Endodermal cell (in vitro differentiated cells): ENCODE data around the gene TRIM38. TPM values are rescaled to one million over a fixed set of nuclear protein-coding genes. Genes with fewer than 3 reads are reported as not detected.

Experiments
- DNase-seq: peaks from one replicate; pipeline ENCODE4 v3.0.0-alpha.2; 2017
- H3K27ac ChIP-seq: 2 replicates; pipeline ENCODE4 v1.5.1; 2013; ENCODE audit warnings: mild to moderate bottlenecking, low read depth, low read length, moderate library complexity
- H3K27me3 ChIP-seq: 2 replicates; pipeline ENCODE4 v1.6.1; 2013; ENCODE audit warnings: mild to moderate bottlenecking, low read length, moderate library complexity; ENCODE audit not compliant: insufficient read depth, control insufficient read depth, poor library complexity, severe bottlenecking
- H3K36me3 ChIP-seq: 2 replicates; pipeline ENCODE4 v1.7.0; 2013; ENCODE audit warnings: mild to moderate bottlenecking, low read length, moderate library complexity; ENCODE audit not compliant: control insufficient read depth, insufficient read depth
- H3K4me1 ChIP-seq: one replicate; pipeline ENCODE4 v1.7.0; 2013; ENCODE audit warnings: low read length; ENCODE audit not compliant: control insufficient read depth, insufficient read depth
- H3K4me3 ChIP-seq: 2 replicates; pipeline ENCODE4 v1.5.1; 2013; ENCODE audit warnings: mild to moderate bottlenecking, low read length, moderate library complexity
- H3K9ac ChIP-seq: 2 replicates; pipeline ENCODE4 v1.6.1; 2013; ENCODE audit warnings: mild to moderate bottlenecking, low read length, moderate library complexity; ENCODE audit not compliant: poor library complexity, severe bottlenecking; ENCODE audit errors: extremely low read depth
- H3K9me3 ChIP-seq: 2 replicates; pipeline ENCODE4 v1.6.1; 2013; ENCODE audit warnings: mild to moderate bottlenecking, low read length, moderate library complexity; ENCODE audit not compliant: control insufficient read depth
- H3K27ac Mint-ChIP-seq: 2 replicates; pipeline ENCODE4 v1.8.0; 2020; ENCODE audit warnings: mixed read lengths
- H3K27me3 Mint-ChIP-seq: 2 replicates; pipeline ENCODE4 v1.8.0; 2021; ENCODE audit warnings: mild to moderate bottlenecking, mixed read lengths; ENCODE audit not compliant: insufficient read depth
- H3K36me3 Mint-ChIP-seq: 2 replicates; pipeline ENCODE4 v1.8.0; 2020; ENCODE audit warnings: low read depth, mixed read lengths
- H3K4me1 Mint-ChIP-seq: 2 replicates; pipeline ENCODE4 v1.8.0; 2020; ENCODE audit warnings: mixed read lengths
- H3K4me3 Mint-ChIP-seq: 2 replicates; pipeline ENCODE4 v1.8.0; 2020; ENCODE audit warnings: mild to moderate bottlenecking, moderate library complexity, mixed read lengths
- H3K9me3 Mint-ChIP-seq: 2 replicates; pipeline ENCODE4 v1.8.0; 2020; ENCODE audit warnings: mild to moderate bottlenecking, mixed read lengths
- CTCF ChIP-seq: fragments of 200-600 bp; sonication (generic); conservative IDR thresholded peaks from 2 replicates; pipeline ENCODE4 v1.5.0; 2021; ENCODE audit warnings: antibody characterized with exemption, mild to moderate bottlenecking
- WGBS, 2 experiments: methylation state at CpG; one replicate each; pipeline versions ENCODE4 v1.1.5 to v1.1.7; 2013; ENCODE audit warnings: missing lambda C conversion rate in 2 of 2, mixed read lengths in 1 of 2; ENCODE audit not compliant: insufficient coverage in 1 of 2, insufficient read length in 1 of 2; 5-methylcytosine and 5-hydroxymethylcytosine counted together
- total RNA-seq, 2 donors: library from RNA; stranded (reverse); fragmentation: NEBNext Ultra II Directional in 1 of 2; extraction: Animal tissue kit (Norgen Biotek cat#: 25700) in 1 of 2; gene quantifications; 2 replicates in 1 of 2; 3 replicates in 1 of 2; pipeline ENCODE4 v1.2.1, GENCODE V29; 2021

TRIM38 gene
- total RNA-seq, 2 donors from 2014 or later, result 4.2 to 4.4 TPM

GRCh38 chr6:25963426-25964123 lies 973 bp downstream of the TRIM38 start:
- Mint-ChIP-seq H3K27me3 (no peaks in the 10 kb centered on the region), H3K9me3 (peaks cover 21% of the 10 kb centered on the region), H3K4me1 (peaks cover 22% of the 10 kb centered on the region), H3K4me3 (peak overlapping the region; percentile 61), H3K36me3 (peaks cover 25% of the 10 kb centered on the region), H3K27ac (peak overlapping the region; percentile 65)
- Histone ChIP-seq H3K27ac (no peak overlapping the region), H3K36me3 (no peaks in the 10 kb centered on the region), H3K4me1 (peaks cover 4% of the 10 kb centered on the region), H3K4me3 (no peak overlapping the region), H3K27me3 (no peaks in the 10 kb centered on the region), H3K9me3 (peaks cover 23% of the 10 kb centered on the region), H3K9ac (no peak overlapping the region)
- peak; percentile 51 for DNase-seq
- no peak for TF ChIP-seq CTCF
- WGBS, 2 experiments, result 33 to 53% methylated on average over 1 to 5 of the region's 6 CpGs

GRCh38 chr6:25965058-25965457 lies 2.5 kb downstream of the TRIM38 start:
- no peak overlapping the region for H3K27ac Mint-ChIP-seq
- no peak overlapping the region for H3K4me3 Mint-ChIP-seq
- H3K36me3 Mint-ChIP-seq, result peaks cover 31% of the 10 kb centered on the region
- no peak overlapping the region for H3K27ac ChIP-seq
- H3K27me3 Mint-ChIP-seq, result no peaks in the 10 kb centered on the region
- peaks cover 22% of the 10 kb centered on the region for H3K4me1 Mint-ChIP-seq
- peaks cover 8% of the 10 kb centered on the region for H3K9me3 Mint-ChIP-seq
- no peaks in the 10 kb centered on the region for H3K27me3 ChIP-seq
- H3K9ac ChIP-seq, result no peak overlapping the region
- H3K36me3 ChIP-seq, result no peaks in the 10 kb centered on the region
- TF ChIP-seq CTCF, result no peak
- peaks cover 4% of the 10 kb centered on the region for H3K4me1 ChIP-seq
- DNase-seq, result no peak
- peaks cover 11% of the 10 kb centered on the region for H3K9me3 ChIP-seq
- 84 to 98% methylated on average over 3 to 4 of the region's 4 CpGs for WGBS, 2 experiments
- no peak overlapping the region for H3K4me3 ChIP-seq

- Histone ChIP-seq H3K9ac (no peak overlapping the region), H3K36me3 (no peaks in the 10 kb centered on the region), H3K4me1 (peaks cover 4% of the 10 kb centered on the region), H3K27me3 (no peaks in the 10 kb centered on the region), H3K4me3 (no peak overlapping the region), H3K27ac (no peak overlapping the region), H3K9me3 (no peaks in the 10 kb centered on the region)
- H3K27ac Mint-ChIP-seq, result no peak overlapping the region
- H3K9me3 Mint-ChIP-seq, result no peaks in the 10 kb centered on the region
- no peak overlapping the region for H3K4me3 Mint-ChIP-seq
- peaks cover 22% of the 10 kb centered on the region for H3K4me1 Mint-ChIP-seq
- no peak for TF ChIP-seq CTCF
- H3K36me3 Mint-ChIP-seq, result peaks cover 42% of the 10 kb centered on the region
- H3K27me3 Mint-ChIP-seq, result no peaks in the 10 kb centered on the region
- 89 to 93% methylated on average over 8 to 9 of the region's 9 CpGs for WGBS, 2 experiments
- DNase-seq, result no peak
Measured at GRCh38 chr6:25966711-25967110, 4.1 kb downstream of the TRIM38 start.
